22Rv1 (cell line): ENCODE data around the gene TAGAP.

Experiments used
- CTCF ChIP-seq: fragments of 450-650 bp; IDR thresholded peaks from 2 replicates; pipeline ENCODE4 v1.5.1; 2017; ENCODE audit warnings: mild to moderate bottlenecking
- ZFX ChIP-seq: fragments of 450-650 bp; IDR thresholded peaks from 2 replicates; pipeline ENCODE4 v1.6.1; 2017; ENCODE audit warnings: antibody characterized with exemption, borderline replicate concordance

GRCh38 chr6:159053781-159054398, 9.1 kb upstream of the TAGAP start:
- TF ChIP-seq CTCF (no peak), ZFX (no peak)
